AG04450 (cell line): ENCODE measurements around the gene SPATA33. TPM values are rescaled to one million over a fixed set of nuclear protein-coding genes. Genes with fewer than 3 reads are reported as not detected.
"Not testable (repeated sequence)": the region's sequence is repeated elsewhere in the genome, so short reads cannot be mapped to it uniquely, and the experiment has no call there.

Experiments
- CTCF ChIA-PET: fragments of 300-600, 350-600 bp; formaldehyde crosslinking; extraction: SDS; loops from one replicate; lab custom pipeline; 2022; ENCODE audit warnings: antibody characterized with exemption, inconsistent platforms; lab: Charles Lee
- POLR2A ChIA-PET: fragments of 350-600 bp; formaldehyde crosslinking; extraction: SDS; loops from one replicate; lab custom pipeline; 2021; ENCODE audit warnings: antibody characterized with exemption, inconsistent platforms; lab: Yijun Ruan, JAX
- DNase-seq: peaks from one replicate; pipeline ENCODE4 v3.0.0-alpha.2; 2011; ENCODE audit warnings: low read depth, low spot score
- H3K27ac ChIP-seq: one replicate; pipeline ENCODE4 v1.5.1; 2012; ENCODE audit warnings: low read depth, low read length, control low read depth
- H3K27me3 ChIP-seq: one replicate; pipeline ENCODE4 v1.6.0; 2012; ENCODE audit warnings: low read length; ENCODE audit not compliant: control insufficient read depth, insufficient read depth
- H3K4me3 ChIP-seq: 2 replicates; pipeline ENCODE4 v1.5.1; 2011; ENCODE audit warnings: mild to moderate bottlenecking, low read depth, low read length, control low read depth
- H3K9me3 ChIP-seq: 2 replicates; pipeline ENCODE4 v1.5.1; 2012; ENCODE audit warnings: low read length; ENCODE audit not compliant: control insufficient read depth, insufficient read depth
- CTCF ChIP-seq: IDR thresholded peaks from 2 replicates; pipeline ENCODE4 v1.5.1; 2011; ENCODE audit warnings: low read depth, low read length, control low read depth, inconsistent platforms
- polyA plus RNA-seq: library from polyadenylated mRNA; depleted of rRNA; stranded (reverse); fragments of >200 nt; gene quantifications from 2 replicates; pipeline ENCODE4 v1.2.3, GENCODE V29; 2011

SPATA33 gene
- polyA plus RNA-seq, 1 experiment, result 2.4 TPM

GRCh38 chr16:89689142-89689541 lies 31.5 kb downstream of the SPATA33 start:
- no peaks in the 10 kb centered on the region for H3K27me3 ChIP-seq
- TF ChIP-seq CTCF, result no peak
- POLR2A ChIA-PET, result no interaction called here
- no peak for DNase-seq
- CTCF ChIA-PET, result interaction anchor here (1.1 kb wide), 1 partner anchor 11 kb away, joined by 4 read pairs; no protein-coding TSS in a partner anchor
- H3K27ac ChIP-seq, result no peak overlapping the region
- no peak overlapping the region for H3K4me3 ChIP-seq
- H3K9me3 ChIP-seq, result peaks cover 19% of the 10 kb centered on the region

GRCh38 chr16:89689621-89690020 lies 32.0 kb downstream of the SPATA33 start:
- H3K27ac ChIP-seq, H3K27me3 ChIP-seq, DNase-seq, POLR2A ChIA-PET, H3K4me3 ChIP-seq: not testable (repeated sequence)
- CTCF ChIA-PET, result interaction anchor here (1.1 kb wide), 1 partner anchor 10 kb away, joined by 4 read pairs; no protein-coding TSS in a partner anchor
- peaks cover 17% of the 10 kb centered on the region for H3K9me3 ChIP-seq

- ChIA-PET CTCF (no interaction called here), POLR2A (no interaction called here)
- DNase-seq, result no peak
- no peak for TF ChIP-seq CTCF
- Histone ChIP-seq H3K4me3 (no peak overlapping the region), H3K27me3 (no peaks in the 10 kb centered on the region), H3K27ac (no peak overlapping the region), H3K9me3 (peaks cover 10% of the 10 kb centered on the region)
Measured at GRCh38 chr16:89690392-89690901, 32.8 kb downstream of the SPATA33 start.

- no peak for TF ChIP-seq CTCF
- Histone ChIP-seq H3K9me3 (peaks cover 4% of the 10 kb centered on the region; the same call in 1 of the 2 replicates), H3K4me3 (no peak overlapping the region), H3K27ac (no peak overlapping the region), H3K27me3 (no peaks in the 10 kb centered on the region)
- DNase-seq, result no peak
- ChIA-PET POLR2A (interaction anchor here (0.9 kb wide), 1 partner anchor 9 kb away, joined by 3 read pairs; no protein-coding TSS in a partner anchor), CTCF (no interaction called here)
Measured at GRCh38 chr16:89691231-89691985, 33.8 kb downstream of the SPATA33 start.

GRCh38 chr16:89691986-89692569 lies 34.4 kb downstream of the SPATA33 start:
- no peak for TF ChIP-seq CTCF
- Histone ChIP-seq H3K9me3 (peaks cover 1% of the 10 kb centered on the region; the same call in 1 of the 2 replicates), H3K27ac (no peak overlapping the region), H3K4me3 (no peak overlapping the region), H3K27me3 (no peaks in the 10 kb centered on the region)
- ChIA-PET POLR2A (no interaction called here), CTCF (no interaction called here)
- DNase-seq, result no peak
